GM12801 (cell line): Measurements from ENCODE around the gene RHO.

Experiments used
- CTCF ChIP-seq: IDR thresholded peaks from one replicate; pipeline ENCODE4 v1.5.1; 2011; ENCODE audit warnings: control low read depth; ENCODE audit not compliant: insufficient read length; ENCODE audit errors: extremely low read depth

RHO gene

DNA sequence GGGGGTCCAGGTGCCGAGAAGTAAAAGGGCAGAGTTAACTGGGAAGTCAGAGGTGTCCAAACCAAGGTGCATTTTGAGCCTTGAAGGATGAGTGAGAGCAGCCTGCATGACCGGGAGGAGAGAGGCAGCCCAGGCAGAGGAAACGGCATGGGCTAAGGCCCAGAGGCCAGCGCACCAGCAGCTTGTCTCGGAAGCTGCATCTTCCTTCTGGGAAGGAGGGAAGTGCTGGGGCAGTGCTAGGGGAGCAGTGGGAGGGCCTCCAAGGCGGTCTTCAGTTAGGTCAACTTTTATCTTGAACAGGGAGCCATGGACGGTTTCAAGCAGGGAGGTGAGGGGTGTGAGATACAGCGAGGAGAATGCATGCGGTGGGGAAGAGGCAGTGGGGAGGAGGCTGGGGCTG lies 15.6 kb downstream of the RHO start:
- no peak for TF ChIP-seq CTCF

DNA sequence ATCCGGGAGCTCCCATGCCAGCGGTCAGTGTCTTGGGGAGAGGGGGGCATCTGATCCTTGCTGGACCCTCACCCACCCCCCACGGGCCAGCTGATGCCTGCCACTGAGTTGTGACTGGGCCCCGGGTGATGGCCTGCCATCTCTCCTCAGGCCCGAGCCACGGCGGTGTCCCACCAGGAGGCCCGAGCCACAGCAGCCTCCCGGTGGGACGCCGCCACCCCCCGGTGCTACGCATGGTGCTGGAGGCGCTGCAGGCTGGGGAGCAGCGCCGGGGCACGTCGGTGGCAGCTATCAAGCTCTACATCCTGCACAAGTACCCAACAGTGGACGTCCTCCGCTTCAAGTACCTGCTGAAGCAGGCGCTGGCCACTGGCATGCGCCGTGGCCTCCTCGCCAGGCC lies 18.8 kb downstream of the RHO start:
- TF ChIP-seq CTCF = no peak

DNA sequence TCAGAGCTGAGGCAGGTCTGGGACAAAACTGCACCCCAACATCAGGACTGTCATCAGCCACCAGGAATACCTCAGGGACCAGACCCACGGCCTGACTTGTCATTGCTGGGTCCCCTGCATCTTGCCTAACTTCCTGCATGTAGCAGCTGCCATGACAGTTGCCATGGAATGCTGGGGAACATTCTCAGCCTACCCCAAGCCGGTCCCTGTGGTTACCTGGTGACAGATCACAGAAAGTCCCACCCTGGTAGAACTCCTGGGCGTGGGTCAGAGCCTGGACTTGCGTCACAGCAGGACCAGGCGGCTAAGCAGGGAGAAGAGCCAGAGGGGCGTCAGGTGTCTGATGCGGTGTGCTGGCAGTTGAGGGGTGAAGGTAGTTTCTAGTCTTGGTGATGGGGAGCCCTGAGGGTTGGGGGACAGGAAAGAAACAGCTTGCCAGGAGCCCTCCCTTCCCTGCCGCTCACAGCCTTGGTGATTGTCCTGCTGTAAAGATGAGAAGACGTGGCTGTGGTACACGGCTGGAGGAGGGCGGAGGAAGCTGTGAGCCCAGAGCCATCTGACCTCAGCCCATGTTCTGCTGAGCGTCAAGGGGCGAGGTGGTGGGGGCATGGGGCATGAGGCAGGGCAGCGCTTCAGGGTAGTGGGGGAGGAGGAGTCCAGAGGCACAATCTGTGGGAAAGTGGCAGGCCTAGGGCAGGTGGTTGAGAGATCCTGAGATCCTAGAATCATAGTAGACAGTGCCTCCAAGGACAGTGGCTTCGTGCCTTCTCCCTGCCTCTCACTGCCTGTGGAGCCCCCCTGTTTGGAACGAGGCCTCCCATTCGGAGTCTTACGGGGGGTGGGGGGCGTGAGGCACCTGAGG lies 19.9 kb downstream of the RHO start:
- no peak for TF ChIP-seq CTCF

DNA sequence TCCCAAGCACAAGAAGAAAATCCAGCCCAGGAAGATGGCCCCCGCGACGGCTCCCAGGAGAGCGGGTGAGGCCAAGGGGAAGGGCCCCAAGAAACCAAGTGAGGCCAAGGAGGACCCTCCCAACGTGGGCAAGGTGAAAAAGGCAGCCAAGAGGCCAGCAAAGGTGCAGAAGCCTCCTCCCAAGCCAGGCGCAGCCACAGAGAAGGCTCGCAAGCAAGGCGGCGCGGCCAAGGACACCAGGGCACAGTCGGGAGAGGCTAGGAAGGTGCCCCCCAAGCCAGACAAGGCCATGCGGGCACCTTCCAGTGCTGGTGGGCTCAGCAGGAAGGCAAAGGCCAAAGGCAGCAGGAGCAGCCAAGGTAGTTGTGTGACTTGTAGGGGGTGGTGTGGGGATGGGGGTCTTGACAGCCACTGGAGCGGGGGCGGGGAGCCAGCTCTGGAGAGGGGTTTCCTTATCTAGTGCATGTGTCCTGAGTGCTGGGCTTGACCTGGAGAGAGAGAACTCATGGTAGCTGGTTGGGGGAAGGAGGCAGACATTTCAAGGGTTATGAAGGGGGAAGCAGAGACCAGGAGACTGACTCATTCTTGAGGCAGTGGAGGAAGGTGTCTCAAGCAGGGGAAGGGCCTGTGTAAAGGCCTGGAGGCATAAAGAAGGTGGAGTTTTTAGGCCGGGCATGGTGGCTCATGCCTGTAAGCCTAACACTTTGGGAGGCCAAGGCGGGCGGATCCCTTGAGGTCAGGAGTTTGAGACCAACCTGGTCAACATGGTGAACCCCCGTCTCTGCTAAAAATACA lies 20.8 kb downstream of the RHO start:
- TF ChIP-seq CTCF = no peak

DNA sequence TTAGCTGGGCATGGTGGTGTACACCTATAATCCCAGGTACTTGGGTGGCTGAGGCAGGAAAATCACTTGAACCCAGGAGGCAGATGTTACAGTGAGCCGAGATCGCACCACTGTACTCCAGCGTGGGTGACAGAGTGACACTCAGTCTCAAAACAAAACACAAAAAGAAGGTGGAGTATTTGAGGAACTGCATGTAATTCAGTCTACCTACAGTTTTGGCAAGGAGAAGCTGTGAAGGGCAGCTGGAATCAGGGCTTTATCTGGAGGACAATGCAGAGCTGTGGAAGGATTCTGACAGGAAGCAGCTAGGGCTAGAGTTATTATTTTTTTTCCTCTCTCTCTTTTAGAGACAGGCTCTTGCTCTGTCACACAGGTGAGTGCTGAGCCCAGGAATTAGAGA lies 21.4 kb downstream of the RHO start:
- TF ChIP-seq CTCF = no peak

DNA sequence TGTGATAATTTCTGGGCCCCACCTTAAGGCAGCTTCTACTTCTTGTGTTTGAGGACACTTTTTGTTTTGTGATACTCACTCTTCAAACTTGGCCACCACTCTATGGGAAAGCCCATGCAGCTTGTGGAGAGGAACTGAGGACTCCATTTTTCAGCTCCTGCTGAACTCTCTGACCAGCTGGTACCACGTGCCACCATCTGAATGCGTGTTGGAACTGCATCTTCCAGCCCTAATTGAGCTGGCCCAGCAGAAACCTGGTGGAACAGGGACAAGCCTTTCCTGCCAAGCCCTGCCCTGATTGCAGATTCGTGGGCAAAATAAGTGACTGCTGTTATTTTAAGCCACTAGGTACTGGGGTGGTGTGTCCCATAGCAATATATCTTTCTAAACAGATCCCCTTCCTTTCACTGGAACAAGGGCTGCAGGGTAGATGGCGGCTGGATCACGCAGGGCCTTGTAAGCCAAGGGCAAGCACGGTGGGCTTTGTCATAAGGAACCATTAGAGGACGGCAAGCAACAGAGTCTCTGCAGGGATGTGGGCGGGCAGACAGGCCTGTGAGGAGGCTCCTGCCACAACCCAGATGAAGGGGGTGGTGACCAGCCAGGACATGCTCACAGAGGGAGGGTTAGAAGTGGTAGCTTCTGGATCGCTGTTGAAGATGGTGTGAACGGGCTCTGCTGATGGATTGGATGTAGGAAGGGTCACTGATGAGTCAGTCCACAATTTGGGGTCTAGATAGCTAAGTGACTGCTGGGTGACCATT lies 24.0 kb downstream of the RHO start:
- TF ChIP-seq CTCF = no peak

GRCh38 chr3:129553171-129553570 lies 24.7 kb downstream of the RHO start:
- TF ChIP-seq CTCF = no peak
